Measurements from ENCODE around the gene MTCH1. TPM values are rescaled to one million over a fixed set of nuclear protein-coding genes. Genes with fewer than 3 reads are reported as not detected.

The MTCH1 gene
- polyA plus RNA-seq, 2 of the 4 experiments (the other 2 are of a cell fraction), result 65.4 to 112 TPM

DNA sequence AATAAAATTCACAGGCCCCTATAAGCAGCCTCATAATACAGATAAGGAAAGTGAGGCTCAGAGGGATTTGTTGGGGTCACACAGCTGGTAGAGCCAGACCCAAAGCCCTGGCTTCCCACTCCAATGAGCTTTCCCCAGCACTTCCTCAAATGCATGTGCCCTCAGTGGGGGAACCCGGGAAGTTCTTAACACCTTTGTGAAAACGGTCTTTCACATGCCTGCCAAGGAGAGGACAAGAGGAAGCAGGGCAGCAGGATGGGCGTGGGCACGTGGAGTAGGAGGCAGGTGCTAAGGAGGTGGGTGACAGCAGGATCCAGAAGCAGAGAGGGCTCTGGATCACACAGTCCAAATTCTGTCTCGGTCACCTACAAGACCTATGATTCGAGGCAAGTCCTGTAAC is 30.9 kb downstream of the MTCH1 start:
- no peak overlapping the region for H3K27ac ChIP-seq
- H3K9me3 ChIP-seq, result no peaks in the 10 kb centered on the region
- ChIA-PET CTCF (interaction anchor here (0.6 to 3.0 kb wide), 7 partner anchors 11 to 189 kb away, joined by 3 to 9 read pairs (median 5); partner anchors contain the start of gene C6orf89), POLR2A (no interaction called here)
- peaks cover 4% of the 10 kb centered on the region for H3K4me1 ChIP-seq
- no peak overlapping the region for H3K4me3 ChIP-seq
- WGBS (ENCODE audit: missing lambda C conversion rate), result 78% methylated on average over 6 of the region's 6 CpGs
- ATAC-seq (no peak), FAIRE-seq (no peak), DNase-seq (ENCODE audit: low read depth in 1 of 2, low spot score in 1 of 2) (no peak)
- TF ChIP-seq, protein P1, sequence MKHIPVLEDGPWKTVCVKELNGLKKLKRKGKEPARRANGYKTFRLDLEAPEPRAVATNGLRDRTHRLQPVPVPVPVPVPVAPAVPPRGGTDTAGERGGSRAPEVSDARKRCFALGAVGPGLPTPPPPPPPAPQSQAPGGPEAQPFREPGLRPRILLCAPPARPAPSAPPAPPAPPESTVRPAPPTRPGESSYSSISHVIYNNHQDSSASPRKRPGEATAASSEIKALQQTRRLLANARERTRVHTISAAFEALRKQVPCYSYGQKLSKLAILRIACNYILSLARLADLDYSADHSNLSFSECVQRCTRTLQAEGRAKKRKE (CRISPR knock-in tag; IDR thresholded peaks at IDR 0.05; ENCODE audit: low read depth), result no peak
- TF ChIP-seq NPAS2 (CRISPR knock-in tag; IDR thresholded peaks at IDR 0.05; ENCODE audit: borderline replicate concordance), result no peak
- no peak for TF ChIP-seq RCOR1 (IDR thresholded peaks at IDR 0.05; ENCODE audit: low read depth, low read length)
- TF ChIP-seq PBX3 (IDR thresholded peaks at IDR 0.05), result no peak
- no peak for TF ChIP-seq CEBPB (IDR thresholded peaks at IDR 0.05)
- H3K4me2 ChIP-seq, result no peak overlapping the region

GRCh38 chr6:36954262-36954931 is 31.6 kb downstream of the MTCH1 start, which contains the start of gene PI16:
Gene PI16, plus strand, starts transcription at chr6:36954738. Its CDS starts 23 bp downstream, at chr6:36954761.
- Histone ChIP-seq H3K27ac (no peak within 1 kb of the TSS), H3K4me3 (no peak within 1 kb of the TSS), H3K4me2 (no peak within 1 kb of the TSS), H3K9me3 (no peaks in the 10 kb centered on the region), H3K4me1 (no peaks in the 10 kb centered on the region)
- no peak for DNase-seq (ENCODE audit: low read depth in 1 of 2, low spot score in 1 of 2)
- TF ChIP-seq RFX5 (IDR thresholded peaks at IDR 0.05) (no peak), POLR2AphosphoS2 (conservative IDR thresholded peaks at IDR 0.05; ENCODE audit: low read length) (no peak), REST (IDR thresholded peaks at IDR 0.05) (no peak), HEYL (CRISPR knock-in tag; IDR thresholded peaks at IDR 0.05) (no peak), TFCP2L1 (CRISPR knock-in tag; IDR thresholded peaks at IDR 0.05) (no peak), RAD21 (conservative IDR thresholded peaks at IDR 0.05 in 1 of 2, IDR thresholded peaks at IDR 0.05 in 1 of 2) (no peak), NR3C1 (IDR thresholded peaks at IDR 0.05) (no peak)
- no peak for ATAC-seq
- ChIA-PET CTCF (interaction anchor here (0.6 to 3.0 kb wide), 6 partner anchors 17 to 189 kb away, joined by 3 to 6 read pairs (median 3); partner anchors contain the start of gene C6orf89), POLR2A (no interaction called here)
- FAIRE-seq, result no peak
- WGBS (ENCODE audit: missing lambda C conversion rate), result 61% methylated on average over 10 of the region's 14 CpGs

GRCh38 chr6:36953931-36954261 is 32.1 kb downstream of the MTCH1 start:
- H3K27ac ChIP-seq, result no peak overlapping the region
- ChIA-PET CTCF (interaction anchor here (0.6 to 3.0 kb wide), 6 partner anchors 17 to 172 kb away, joined by 3 to 6 read pairs (median 3); partner anchors contain the start of gene C6orf89), POLR2A (no interaction called here)
- DNase-seq (ENCODE audit: low read depth in 1 of 2, low spot score in 1 of 2) (no peak), ATAC-seq (no peak), FAIRE-seq (no peak)
- no peaks in the 10 kb centered on the region for H3K4me1 ChIP-seq
- no peak overlapping the region for H3K4me2 ChIP-seq
- no peak overlapping the region for H3K4me3 ChIP-seq
- no peaks in the 10 kb centered on the region for H3K9me3 ChIP-seq
- TF ChIP-seq ZC3H11A (IDR thresholded peaks at IDR 0.05) (no peak), NR3C1 (IDR thresholded peaks at IDR 0.05) (no peak), ELK1 (IDR thresholded peaks at IDR 0.05; ENCODE audit: low read depth, low read length) (no peak), PHF8 (IDR thresholded peaks at IDR 0.05; ENCODE audit: borderline replicate concordance, low read depth) (no peak), CHD4 (IDR thresholded peaks at IDR 0.05; ENCODE audit: borderline replicate concordance) (no peak)
- 100% methylated on average over 1 of the region's 1 CpG for WGBS (ENCODE audit: missing lambda C conversion rate)

All from A549 (cell line).